Measurements from ENCODE around the gene PRDM16.

DNA sequence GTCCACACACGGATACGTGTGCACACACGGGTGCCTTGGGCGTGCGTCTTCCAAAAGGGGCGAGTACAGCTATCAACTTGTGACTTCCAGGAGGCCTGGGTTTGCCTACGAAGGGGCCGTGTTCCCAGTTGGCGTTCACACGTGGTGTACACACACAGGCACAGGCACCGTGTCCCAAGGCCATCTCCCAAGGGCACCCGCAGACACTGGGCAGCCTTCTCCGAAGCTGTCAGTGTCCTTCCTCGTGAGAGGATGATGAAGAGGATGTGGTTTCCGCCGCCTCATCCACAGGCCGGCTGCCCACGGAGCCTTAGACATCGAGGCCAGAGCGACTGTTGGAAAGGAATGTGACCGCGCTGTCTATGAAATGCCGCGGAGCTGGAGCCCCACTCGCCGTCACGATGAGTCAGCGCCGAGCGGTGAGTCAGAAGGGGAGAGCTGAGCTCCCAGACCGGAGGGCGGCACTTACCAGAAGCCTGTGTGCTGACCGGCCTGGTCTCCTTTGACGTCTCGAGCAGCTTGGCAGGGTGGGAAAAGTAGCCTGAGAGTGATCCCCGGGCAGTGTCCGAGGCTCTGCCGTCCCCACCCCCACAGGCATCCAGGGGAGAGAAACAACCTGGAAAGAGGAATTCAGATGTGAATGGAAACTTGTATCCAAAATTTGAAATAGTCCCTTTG is 244.0 kb downstream of the PRDM16 start:
- no peak for TF ChIP-seq EZH2 (IDR thresholded peaks at IDR 0.05; ENCODE audit: borderline replicate concordance, insufficient read depth, low read depth, low read length, poor library complexity, severe bottlenecking)
- TF ChIP-seq, protein P1, sequence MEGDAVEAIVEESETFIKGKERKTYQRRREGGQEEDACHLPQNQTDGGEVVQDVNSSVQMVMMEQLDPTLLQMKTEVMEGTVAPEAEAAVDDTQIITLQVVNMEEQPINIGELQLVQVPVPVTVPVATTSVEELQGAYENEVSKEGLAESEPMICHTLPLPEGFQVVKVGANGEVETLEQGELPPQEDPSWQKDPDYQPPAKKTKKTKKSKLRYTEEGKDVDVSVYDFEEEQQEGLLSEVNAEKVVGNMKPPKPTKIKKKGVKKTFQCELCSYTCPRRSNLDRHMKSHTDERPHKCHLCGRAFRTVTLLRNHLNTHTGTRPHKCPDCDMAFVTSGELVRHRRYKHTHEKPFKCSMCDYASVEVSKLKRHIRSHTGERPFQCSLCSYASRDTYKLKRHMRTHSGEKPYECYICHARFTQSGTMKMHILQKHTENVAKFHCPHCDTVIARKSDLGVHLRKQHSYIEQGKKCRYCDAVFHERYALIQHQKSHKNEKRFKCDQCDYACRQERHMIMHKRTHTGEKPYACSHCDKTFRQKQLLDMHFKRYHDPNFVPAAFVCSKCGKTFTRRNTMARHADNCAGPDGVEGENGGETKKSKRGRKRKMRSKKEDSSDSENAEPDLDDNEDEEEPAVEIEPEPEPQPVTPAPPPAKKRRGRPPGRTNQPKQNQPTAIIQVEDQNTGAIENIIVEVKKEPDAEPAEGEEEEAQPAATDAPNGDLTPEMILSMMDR (IDR thresholded peaks at IDR 0.05), result no peak
